H1 (cell line): ENCODE data around the gene HNRNPDL. TPM values are rescaled to one million over a fixed set of nuclear protein-coding genes. Genes with fewer than 3 reads are reported as not detected.

ENCODE experiments used
- CTCF ChIA-PET: fragments of 300-600 bp; sonication (Branson Sonifier 250); formaldehyde crosslinking; loops from one replicate; lab custom pipeline; 2021; ENCODE audit not compliant: partially characterized antibody; lab: Charles Lee
- POLR2A ChIA-PET: fragments of 300-600 bp; sonication (Branson Sonifier 250); formaldehyde crosslinking; loops from one replicate; lab custom pipeline; 2021; ENCODE audit warnings: inconsistent platforms; ENCODE audit not compliant: partially characterized antibody; lab: Charles Lee
- DNase-seq, 2 experiments: peaks; one replicate each; pipeline versions ENCODE4 v3.0.0 to v3.0.0-alpha.2; 2010 to 2022; ENCODE audit warnings: low spot score in 2 of 2, low read depth in 1 of 2, mixed read lengths in 1 of 2
- FAIRE-seq: peaks from 2 replicates; lab custom pipeline; 2011; peaks lifted over from hg19 to GRCh38; lab: Jason Lieb, UNC
- H2AFZ ChIP-seq: 2 replicates; pipeline ENCODE4 v1.8.1; 2012; ENCODE audit warnings: low read length, inconsistent platforms
- H2AK5ac ChIP-seq: 2 replicates; pipeline ENCODE4 v1.6.1; 2013; ENCODE audit warnings: low read depth, low read length
- H2BK120ac ChIP-seq: replicated peaks from 2 replicates; pipeline ENCODE3; 2013; ENCODE audit warnings: low read depth, low read length, inconsistent platforms
- H2BK12ac ChIP-seq: 2 replicates; pipeline ENCODE4 v1.6.1; 2013; ENCODE audit warnings: low read depth, low read length
- H2BK15ac ChIP-seq: 2 replicates; pipeline ENCODE4 v1.6.1; 2013; ENCODE audit warnings: low read length
- H2BK20ac ChIP-seq: 2 replicates; pipeline ENCODE4 v1.6.1; 2013; ENCODE audit warnings: low read length
- H2BK5ac ChIP-seq: 2 replicates; pipeline ENCODE4 v1.6.1; 2013; ENCODE audit warnings: low read depth, low read length
- H3K14ac ChIP-seq: 2 replicates; pipeline ENCODE4 v1.6.1; 2013; ENCODE audit warnings: inconsistent platforms; ENCODE audit not compliant: insufficient read length
- H3K18ac ChIP-seq: 2 replicates; pipeline ENCODE4 v1.6.1; 2013; ENCODE audit warnings: low read length; ENCODE audit errors: extremely low read depth
- H3K23ac ChIP-seq: 2 replicates; pipeline ENCODE4 v1.6.1; 2013; ENCODE audit warnings: inconsistent platforms; ENCODE audit not compliant: insufficient read length
- H3K23me2 ChIP-seq: 2 replicates; pipeline ENCODE4 v1.6.1; 2013; ENCODE audit warnings: low read depth, low read length
- H3K27ac ChIP-seq: 2 replicates; pipeline ENCODE4 v1.6.1; 2011; ENCODE audit warnings: low read depth, low read length, inconsistent platforms
- H3K27me3 ChIP-seq, 4 experiments: replicated peaks in 1 of 4; 1 replicate in 1 of 4; 2 replicates in 3 of 4; pipeline versions ENCODE4 v1.6.1 to v1.8.1; 2011 to 2013; ENCODE audit warnings: low read length in 3 of 4, mild to moderate bottlenecking in 3 of 4, inconsistent platforms in 2 of 4, mixed read lengths in 2 of 4, moderate library complexity in 1 of 4; ENCODE audit not compliant: control insufficient read depth in 3 of 4, insufficient read depth in 3 of 4; ENCODE audit errors: extremely low read depth in 1 of 4
- H3K36me3 ChIP-seq, 4 experiments: 2 replicates each; pipeline versions ENCODE4 v1.6.1 to v1.8.1; 2011 to 2013; ENCODE audit warnings: mild to moderate bottlenecking in 4 of 4, low read length in 3 of 4, moderate library complexity in 2 of 4, control low read depth in 1 of 4, inconsistent platforms in 1 of 4; ENCODE audit not compliant: insufficient read depth in 4 of 4, control insufficient read depth in 2 of 4
- H3K4ac ChIP-seq: replicated peaks from 2 replicates; pipeline ENCODE3; 2013; ENCODE audit warnings: low read length, low read depth, mixed read lengths, inconsistent platforms; ENCODE audit not compliant: insufficient read length
- H3K4me1 ChIP-seq, 4 experiments: replicated peaks in 1 of 4; 1 replicate in 1 of 4; 2 replicates in 3 of 4; pipeline versions ENCODE4 v1.6.1 to v1.8.1; 2011 to 2013; ENCODE audit warnings: low read length in 3 of 4, inconsistent platforms in 2 of 4, mixed read lengths in 1 of 4; ENCODE audit not compliant: insufficient read depth in 4 of 4, control insufficient read depth in 3 of 4
- H3K4me2 ChIP-seq, 2 experiments: 2 replicates each; pipeline versions ENCODE4 v1.6.1 to v1.8.1; 2011 to 2013; ENCODE audit warnings: low read depth in 2 of 2, low read length in 2 of 2, control low read depth in 1 of 2, inconsistent platforms in 1 of 2, mild to moderate bottlenecking in 1 of 2; ENCODE audit not compliant: insufficient read depth in 1 of 2
- H3K4me3 ChIP-seq, 4 experiments: fragments of 200-600, 300-600 bp in 1 of 4; sonication (generic), shearing (Covaris generic), sonication (Bioruptor Twin) in 1 of 4; 2 replicates each; pipeline versions ENCODE4 v1.5.1 to v1.8.1; 2011 to 2016; ENCODE audit warnings: low read length in 4 of 4, low read depth in 3 of 4, control low read depth in 2 of 4, inconsistent platforms in 2 of 4, mild to moderate bottlenecking in 2 of 4, mixed read lengths in 1 of 4, moderate library complexity in 1 of 4; ENCODE audit not compliant: insufficient read depth in 2 of 4; ENCODE audit errors: extremely low read depth in 1 of 4
- H3K56ac ChIP-seq: replicated peaks from 2 replicates; pipeline ENCODE3; 2013; ENCODE audit warnings: low read depth, mild to moderate bottlenecking, mixed read lengths, low read length, inconsistent platforms; ENCODE audit not compliant: insufficient read length
- H3K79me1 ChIP-seq: 2 replicates; pipeline ENCODE4 v1.6.1; 2013; ENCODE audit warnings: low read depth, low read length, control low read depth
- H3K79me2 ChIP-seq, 2 experiments: 2 replicates each; pipeline versions ENCODE4 v1.6.1 to v1.8.1; 2012 to 2013; ENCODE audit warnings: low read length in 2 of 2, mild to moderate bottlenecking in 2 of 2, inconsistent platforms in 1 of 2; ENCODE audit not compliant: insufficient read depth in 2 of 2, control insufficient read depth in 1 of 2
- H3K9ac ChIP-seq, 4 experiments: replicated peaks in 1 of 4; 1 replicate in 1 of 4; 2 replicates in 3 of 4; pipeline versions ENCODE4 v1.6.1 to v1.8.1; 2011 to 2013; ENCODE audit warnings: low read depth in 3 of 4, low read length in 3 of 4, control low read depth in 2 of 4, mild to moderate bottlenecking in 2 of 4, moderate library complexity in 2 of 4, inconsistent platforms in 1 of 4; ENCODE audit errors: extremely low read depth in 1 of 4
- H3K9me3 ChIP-seq, 2 experiments: 2 replicates each; pipeline versions ENCODE4 v1.6.1 to v1.8.1; 2012 to 2013; ENCODE audit warnings: mild to moderate bottlenecking in 2 of 2, moderate library complexity in 2 of 2, control low read depth in 1 of 2, inconsistent platforms in 1 of 2, low read depth in 1 of 2, low read length in 1 of 2, mixed read lengths in 1 of 2; ENCODE audit not compliant: insufficient read depth in 2 of 2
- H4K20me1 ChIP-seq, 2 experiments: replicated peaks in 1 of 2; 2 replicates each; pipeline versions ENCODE3 to v1.8.1; 2011 to 2013; ENCODE audit warnings: inconsistent platforms in 2 of 2, low read length in 2 of 2, mild to moderate bottlenecking in 1 of 2; ENCODE audit not compliant: insufficient read depth in 2 of 2, control insufficient read depth in 1 of 2
- H4K5ac ChIP-seq: 2 replicates; pipeline ENCODE4 v1.6.1; 2013; ENCODE audit warnings: low read length, low read depth, mixed read lengths, inconsistent platforms; ENCODE audit not compliant: insufficient read length
- H4K8ac ChIP-seq: 2 replicates; pipeline ENCODE4 v1.8.0; 2013; ENCODE audit warnings: mild to moderate bottlenecking, moderate library complexity, low read length, inconsistent platforms; ENCODE audit not compliant: insufficient read depth; ENCODE audit errors: extremely low read depth
- H4K91ac ChIP-seq: replicated peaks from 2 replicates; pipeline ENCODE3; 2013; ENCODE audit warnings: low read length, mixed read lengths, inconsistent platforms; ENCODE audit not compliant: insufficient read length
- BACH1 ChIP-seq: IDR thresholded peaks from 2 replicates; pipeline ENCODE4 v1.6.1; 2012; ENCODE audit warnings: low read length, improper control_type of control experiment
- BRCA1 ChIP-seq: IDR thresholded peaks from 2 replicates; pipeline ENCODE4 v1.6.1; 2012; ENCODE audit warnings: low read depth, low read length, improper control_type of control experiment
- KDM4A ChIP-seq: IDR thresholded peaks from one replicate; pipeline ENCODE4 v1.7.1; 2012; ENCODE audit warnings: low read depth, mild to moderate bottlenecking, moderate library complexity, low read length, inconsistent platforms; ENCODE audit not compliant: severe bottlenecking
- POLR2AphosphoS5 ChIP-seq: IDR thresholded peaks from 2 replicates; pipeline ENCODE4 v1.6.1; 2011; ENCODE audit warnings: low read depth, low read length
- RAD21 ChIP-seq, 2 experiments: IDR thresholded peaks in 1 of 2; conservative IDR thresholded peaks in 1 of 2; 2 replicates each; pipeline ENCODE4 v1.6.1; 2011; ENCODE audit warnings: low read depth in 2 of 2, low read length in 2 of 2, improper control_type of control experiment in 1 of 2, inconsistent platforms in 1 of 2, mild to moderate bottlenecking in 1 of 2, moderate library complexity in 1 of 2
- SP1 ChIP-seq: IDR thresholded peaks from 2 replicates; pipeline ENCODE4 v1.6.1; 2011; ENCODE audit warnings: low read depth, low read length
- SP4 ChIP-seq: IDR thresholded peaks from 2 replicates; pipeline ENCODE4 v1.6.1; 2012; ENCODE audit warnings: low read length, inconsistent platforms
- SUZ12 ChIP-seq: fragments of 200-600 bp; sonication (generic); IDR thresholded peaks from 2 replicates; pipeline ENCODE4 v1.6.1; 2012; ENCODE audit warnings: mild to moderate bottlenecking, inconsistent platforms, low read length, moderate library complexity, mixed read lengths
- WGBS, 2 experiments: shearing (Covaris generic) in 1 of 2; methylation state at CpG; one replicate each; pipeline versions ENCODE4 v1.1.6 to v1.1.7; 2013 to 2015; ENCODE audit warnings: low lambda C conversion rate in 2 of 2, mixed read lengths in 2 of 2, inconsistent platforms in 1 of 2, low coverage in 1 of 2, missing lambda C conversion rate in 1 of 2; ENCODE audit not compliant: insufficient replicate concordance in 2 of 2, insufficient coverage in 1 of 2, insufficient read length in 1 of 2; ENCODE audit errors: extremely low coverage in 1 of 2, missing lambda C conversion rate in 1 of 2; 5-methylcytosine and 5-hydroxymethylcytosine counted together
- polyA plus RNA-seq, 7 experiments: library from polyadenylated mRNA; depleted of rRNA in 3 of 7; stranded (reverse) in 5 of 7; unstranded in 2 of 7; fragments of >200 nt in 5 of 7; fragments of 200-250 nt in 2 of 7; gene quantifications; 1 replicate in 5 of 7; 2 replicates in 1 of 7; 4 replicates in 1 of 7; pipeline versions ENCODE4 v1.2.1 to v1.2.3, GENCODE V29; 2011 to 2013; ENCODE audit warnings: missing spikeins in 2 of 7, mixed read lengths in 2 of 7
- total RNA-seq: library from RNA; stranded (reverse); fragmentation: NEBNext Ultra II Directional; extraction: Animal tissue kit (Norgen Biotek cat#: 25700); gene quantifications from 2 replicates; pipeline ENCODE4 v1.2.1, GENCODE V29; 2021

Gene HNRNPDL
- total and polyA plus RNA-seq, 2 of the 8 experiments (the other 6 are each of a cell fraction or from before 2014, with no cell fraction given), result 197 to 411 TPM

- POLR2A ChIA-PET, result interaction anchor here (0.7 to 5.4 kb wide), 5 partner anchors 10 to 34 kb away, joined by 3 to 29 read pairs (median 3); no protein-coding TSS in a partner anchor
- Histone ChIP-seq H4K5ac (no peak overlapping the region), H2BK12ac (no peak overlapping the region), H3K23ac (no peak overlapping the region), H2BK120ac (no peak overlapping the region), H3K27me3 (no peaks in the 10 kb centered on the region), H3K27ac (no peak overlapping the region), H3K14ac (no peak overlapping the region), H2BK5ac (no peak overlapping the region), H4K8ac (no peak overlapping the region), H3K9me3 (no peaks in the 10 kb centered on the region), H3K9ac (no peak overlapping the region), H3K36me3 (no peaks in the 10 kb centered on the region), H3K23me2 (no peaks in the 10 kb centered on the region), H3K4me1 (no peaks in the 10 kb centered on the region), H3K4ac (no peak overlapping the region), H2AK5ac (no peak overlapping the region), H3K79me1 (no peaks in the 10 kb centered on the region), H4K20me1 (no peaks in the 10 kb centered on the region), H3K4me3 (no peak overlapping the region), H2BK15ac (no peak overlapping the region), H3K79me2 (no peaks in the 10 kb centered on the region), H2BK20ac (no peak overlapping the region), H3K56ac (no peak overlapping the region), H2AFZ (no peak overlapping the region), H3K18ac (no peak overlapping the region), H3K4me2 (no peak overlapping the region), H4K91ac (no peak overlapping the region)
- no peak for FAIRE-seq
- DNase-seq, result no peak
- 100% methylated on average over 1 of the region's 1 CpG; no CpG with 5 or more reads in 1 of the 2 experiments for WGBS, 2 experiments
- CTCF ChIA-PET, result interaction anchor here (1.3 to 2.4 kb wide), 3 partner anchors 9 to 31 kb away, joined by 3 to 8 read pairs (median 3); no protein-coding TSS in a partner anchor
- TF ChIP-seq KDM4A (no peak), BACH1 (no peak), RAD21 (IDR thresholded peaks at IDR 0.05 in 1 of 2, conservative IDR thresholded peaks at IDR 0.05 in 1 of 2; ENCODE audit: low read depth in 2 of 2, low read length in 2 of 2) (no peak), SP1 (no peak), SUZ12 (no peak), SP4 (no peak), POLR2AphosphoS5 (no peak), BRCA1 (no peak)
Observed at GRCh38 chr4:82398263-82398662, 32.0 kb downstream of the HNRNPDL start.
